Measurements from ENCODE around the gene CBLIF.
A peak's percentile ranks its signal among the peaks of the same experiment; 100 is the strongest.
"Not testable (repeated sequence)": the region's sequence is repeated elsewhere in the genome, so short reads cannot be mapped to it uniquely, and the experiment has no call there.

The CBLIF gene

GRCh38 chr11:59822989-59823566 lies 22.2 kb downstream of the CBLIF start:
- no peaks in the 10 kb centered on the region for H3K4me1 ChIP-seq (ENCODE audit: control insufficient read depth, insufficient read depth, low read length, poor library complexity, severe bottlenecking)
- H3K27ac ChIP-seq (ENCODE audit: insufficient read depth, low read length, poor library complexity, severe bottlenecking): no peak overlapping the region
- H3K27me3 ChIP-seq (replicated peaks; ENCODE audit: control insufficient read depth, insufficient read depth, low read length, poor library complexity, severe bottlenecking): no peaks in the 10 kb centered on the region
- no peaks in the 10 kb centered on the region for H3K9me3 ChIP-seq (ENCODE audit: control insufficient read depth, low read length)
- no peaks in the 10 kb centered on the region for H3K36me3 ChIP-seq (ENCODE audit: control insufficient read depth, insufficient read depth, low read length)
- no peak overlapping the region for H3K4me3 ChIP-seq (ENCODE audit: insufficient read depth, low read depth, low read length, poor library complexity, severe bottlenecking)
- peak in 1 of 3 donors; percentile 6 for DNase-seq

- no peak for DNase-seq
- no peak overlapping the region for H3K4me3 ChIP-seq (ENCODE audit: insufficient read depth, low read depth, low read length, poor library complexity, severe bottlenecking)
- H3K9me3 ChIP-seq (ENCODE audit: control insufficient read depth, low read length): no peaks in the 10 kb centered on the region
- no peaks in the 10 kb centered on the region for H3K36me3 ChIP-seq (ENCODE audit: control insufficient read depth, insufficient read depth, low read length)
- H3K4me1 ChIP-seq (ENCODE audit: control insufficient read depth, insufficient read depth, low read length, poor library complexity, severe bottlenecking): no peaks in the 10 kb centered on the region
- no peaks in the 10 kb centered on the region for H3K27me3 ChIP-seq (replicated peaks; ENCODE audit: control insufficient read depth, insufficient read depth, low read length, poor library complexity, severe bottlenecking)
- no peak overlapping the region for H3K27ac ChIP-seq (ENCODE audit: insufficient read depth, low read length, poor library complexity, severe bottlenecking)
Observed at GRCh38 chr11:59818572-59818971, 26.7 kb downstream of the CBLIF start.

DNA sequence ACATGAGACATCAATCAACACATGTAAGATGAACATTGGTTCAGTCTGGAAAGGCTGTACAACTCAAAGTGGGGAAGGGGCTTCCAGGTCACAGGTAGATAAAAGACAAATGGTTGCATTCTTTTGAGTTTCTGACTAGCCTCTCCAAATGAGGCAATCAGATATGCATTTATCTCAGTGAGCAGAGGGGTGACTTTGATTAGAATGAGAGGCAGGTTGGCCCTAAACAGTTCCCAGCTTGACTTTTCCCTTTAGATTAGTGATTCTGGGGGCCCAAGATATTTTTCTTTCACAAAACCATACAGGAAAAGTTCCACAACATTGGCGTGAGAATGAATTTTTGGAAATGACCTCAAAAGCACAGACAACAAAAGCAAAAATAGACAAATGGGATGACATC lies 28.9 kb downstream of the CBLIF start:
- H3K4me1 ChIP-seq (ENCODE audit: control insufficient read depth, insufficient read depth, low read length, poor library complexity, severe bottlenecking); H3K4me3 ChIP-seq (ENCODE audit: insufficient read depth, low read depth, low read length, poor library complexity, severe bottlenecking); H3K27ac ChIP-seq (ENCODE audit: insufficient read depth, low read length, poor library complexity, severe bottlenecking); H3K27me3 ChIP-seq (replicated peaks; ENCODE audit: control insufficient read depth, insufficient read depth, low read length, poor library complexity, severe bottlenecking); DNase-seq; H3K36me3 ChIP-seq (ENCODE audit: control insufficient read depth, insufficient read depth, low read length); H3K9me3 ChIP-seq (ENCODE audit: control insufficient read depth, low read length): not testable (repeated sequence)

- H3K36me3 ChIP-seq (ENCODE audit: control insufficient read depth, insufficient read depth, low read length): no peaks in the 10 kb centered on the region
Observed at GRCh38 chr11:59815754-59816153, 29.5 kb downstream of the CBLIF start.

DNA sequence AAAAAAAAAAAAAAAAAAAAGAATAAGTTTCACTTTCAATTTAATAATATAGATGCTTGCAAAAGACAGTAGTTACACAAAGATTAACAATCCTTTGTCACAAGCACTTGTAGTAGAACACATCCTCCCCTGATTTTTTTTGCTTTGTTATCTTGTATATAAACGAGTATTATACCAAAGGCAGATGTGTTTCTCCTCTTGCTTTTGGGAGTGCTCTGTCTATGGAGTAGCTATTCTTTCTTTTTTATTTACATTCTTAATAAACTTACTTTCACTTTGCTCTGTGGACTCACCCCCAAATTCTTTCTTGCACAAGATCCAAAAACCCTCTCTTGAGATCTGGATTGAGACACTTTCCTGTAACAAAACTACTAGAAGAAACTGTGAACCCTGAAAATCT lies 31.3 kb downstream of the CBLIF start:
- Histone ChIP-seq H3K36me3 (ENCODE audit: control insufficient read depth, insufficient read depth, low read length) (no peaks in the 10 kb centered on the region), H3K27me3 (replicated peaks; ENCODE audit: control insufficient read depth, insufficient read depth, low read length, poor library complexity, severe bottlenecking) (no peaks in the 10 kb centered on the region), H3K9me3 (ENCODE audit: control insufficient read depth, low read length) (no peaks in the 10 kb centered on the region), H3K4me1 (ENCODE audit: control insufficient read depth, insufficient read depth, low read length, poor library complexity, severe bottlenecking) (peaks cover 3% of the 10 kb centered on the region), H3K4me3 (ENCODE audit: insufficient read depth, low read depth, low read length, poor library complexity, severe bottlenecking) (no peak overlapping the region), H3K27ac (ENCODE audit: insufficient read depth, low read length, poor library complexity, severe bottlenecking) (no peak overlapping the region)
- DNase-seq: no peak

More at GRCh38 chr11:59815754-59816153, 29.5 kb downstream of the CBLIF start:
- Histone ChIP-seq H3K4me1 (ENCODE audit: control insufficient read depth, insufficient read depth, low read length, poor library complexity, severe bottlenecking) (no peaks in the 10 kb centered on the region), H3K4me3 (ENCODE audit: insufficient read depth, low read depth, low read length, poor library complexity, severe bottlenecking) (no peak overlapping the region), H3K9me3 (ENCODE audit: control insufficient read depth, low read length) (no peaks in the 10 kb centered on the region), H3K27ac (ENCODE audit: insufficient read depth, low read length, poor library complexity, severe bottlenecking) (no peak overlapping the region), H3K27me3 (replicated peaks; ENCODE audit: control insufficient read depth, insufficient read depth, low read length, poor library complexity, severe bottlenecking) (no peaks in the 10 kb centered on the region)
- DNase-seq: no peak

- no peak for DNase-seq
- no peaks in the 10 kb centered on the region for H3K9me3 ChIP-seq (ENCODE audit: control insufficient read depth, low read length)
- no peak overlapping the region for H3K27ac ChIP-seq (ENCODE audit: insufficient read depth, low read length, poor library complexity, severe bottlenecking)
- H3K27me3 ChIP-seq (replicated peaks; ENCODE audit: control insufficient read depth, insufficient read depth, low read length, poor library complexity, severe bottlenecking): no peaks in the 10 kb centered on the region
- H3K36me3 ChIP-seq (ENCODE audit: control insufficient read depth, insufficient read depth, low read length): no peaks in the 10 kb centered on the region
- H3K4me1 ChIP-seq (ENCODE audit: control insufficient read depth, insufficient read depth, low read length, poor library complexity, severe bottlenecking): peaks cover 3% of the 10 kb centered on the region
- no peak overlapping the region for H3K4me3 ChIP-seq (ENCODE audit: insufficient read depth, low read depth, low read length, poor library complexity, severe bottlenecking)
Observed at GRCh38 chr11:59813364-59813763, 31.9 kb downstream of the CBLIF start.

DNA sequence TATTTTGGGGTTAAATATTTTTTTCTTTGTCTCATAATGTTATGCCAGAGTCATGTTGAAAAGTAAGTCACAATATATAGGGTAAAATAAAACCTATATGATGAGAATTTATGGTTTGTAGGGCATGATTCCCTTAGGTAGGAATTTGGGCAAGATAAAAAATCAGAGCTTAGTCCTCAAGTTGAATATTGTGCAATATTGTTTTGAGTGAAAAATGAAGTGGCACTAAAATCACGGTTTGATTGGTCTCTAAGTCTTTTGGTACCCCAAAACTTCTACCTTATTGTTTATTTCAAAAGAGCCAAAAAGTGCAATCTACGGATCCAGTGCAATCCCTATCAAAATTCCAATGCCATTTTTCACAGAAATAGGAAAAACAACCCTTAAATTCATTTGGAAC lies 33.1 kb downstream of the CBLIF start:
- no peaks in the 10 kb centered on the region for H3K9me3 ChIP-seq (ENCODE audit: control insufficient read depth, low read length)
- H3K27ac ChIP-seq (ENCODE audit: insufficient read depth, low read length, poor library complexity, severe bottlenecking): no peak overlapping the region

DNA sequence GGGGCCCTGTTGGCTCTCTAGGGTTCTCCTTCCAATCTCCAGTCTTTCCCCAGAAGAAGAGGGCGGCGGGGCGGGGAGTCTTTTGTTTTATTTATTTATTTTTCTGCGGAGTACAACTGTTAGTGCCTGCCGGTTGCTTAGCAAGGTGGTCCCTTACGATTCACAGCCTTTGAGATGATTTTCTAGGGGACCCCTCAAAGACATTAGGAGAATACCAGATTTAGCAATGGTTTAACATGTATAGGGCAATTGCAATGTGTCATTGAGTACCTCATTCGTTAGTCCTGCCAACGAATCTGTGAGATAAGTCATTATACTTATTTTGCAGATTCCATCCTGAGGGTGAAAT lies 34.4 kb downstream of the CBLIF start:
- no peak for DNase-seq
- peaks cover 3% of the 10 kb centered on the region for H3K4me1 ChIP-seq (ENCODE audit: control insufficient read depth, insufficient read depth, low read length, poor library complexity, severe bottlenecking)
- peaks cover 20% of the 10 kb centered on the region for H3K36me3 ChIP-seq (ENCODE audit: control insufficient read depth, insufficient read depth, low read length)
- H3K9me3 ChIP-seq (ENCODE audit: control insufficient read depth, low read length): no peaks in the 10 kb centered on the region
- H3K4me3 ChIP-seq (ENCODE audit: insufficient read depth, low read depth, low read length, poor library complexity, severe bottlenecking): peak overlapping the region; percentile 93
- H3K27me3 ChIP-seq (replicated peaks; ENCODE audit: control insufficient read depth, insufficient read depth, low read length, poor library complexity, severe bottlenecking): no peaks in the 10 kb centered on the region
- peak overlapping the region; percentile 74 for H3K27ac ChIP-seq (ENCODE audit: insufficient read depth, low read length, poor library complexity, severe bottlenecking)

More for the DNA sequence above, 33.1 kb downstream of the CBLIF start:
- no peak for DNase-seq
- Histone ChIP-seq H3K4me1 (ENCODE audit: control insufficient read depth, insufficient read depth, low read length, poor library complexity, severe bottlenecking) (peaks cover 3% of the 10 kb centered on the region), H3K36me3 (ENCODE audit: control insufficient read depth, insufficient read depth, low read length) (peaks cover 7% of the 10 kb centered on the region), H3K27me3 (replicated peaks; ENCODE audit: control insufficient read depth, insufficient read depth, low read length, poor library complexity, severe bottlenecking) (no peaks in the 10 kb centered on the region), H3K4me3 (ENCODE audit: insufficient read depth, low read depth, low read length, poor library complexity, severe bottlenecking) (no peak overlapping the region)

- Histone ChIP-seq H3K9me3 (ENCODE audit: control insufficient read depth, low read length) (no peaks in the 10 kb centered on the region), H3K27me3 (replicated peaks; ENCODE audit: control insufficient read depth, insufficient read depth, low read length, poor library complexity, severe bottlenecking) (no peaks in the 10 kb centered on the region), H3K4me1 (ENCODE audit: control insufficient read depth, insufficient read depth, low read length, poor library complexity, severe bottlenecking) (peaks cover 3% of the 10 kb centered on the region), H3K27ac (ENCODE audit: insufficient read depth, low read length, poor library complexity, severe bottlenecking) (peak within 1 kb of the TSS; percentile 74), H3K4me3 (ENCODE audit: insufficient read depth, low read depth, low read length, poor library complexity, severe bottlenecking) (peak within 1 kb of the TSS; percentile 93), H3K36me3 (ENCODE audit: control insufficient read depth, insufficient read depth, low read length) (peaks cover 22% of the 10 kb centered on the region)
- peak; percentile 80 to 84 (median 83) for DNase-seq
Observed at GRCh38 chr11:59810189-59810910, 34.9 kb downstream of the CBLIF start, which contains the start of gene MRPL16. Gene MRPL16, minus strand, starts transcription at chr11:59810778. Its CDS starts 120 bp downstream, at chr11:59810658.

- H3K27ac ChIP-seq (ENCODE audit: insufficient read depth, low read length, poor library complexity, severe bottlenecking): no peak overlapping the region
- H3K4me3 ChIP-seq (ENCODE audit: insufficient read depth, low read depth, low read length, poor library complexity, severe bottlenecking): no peak overlapping the region
- H3K4me1 ChIP-seq (ENCODE audit: control insufficient read depth, insufficient read depth, low read length, poor library complexity, severe bottlenecking): peaks cover 3% of the 10 kb centered on the region
- H3K27me3 ChIP-seq (replicated peaks; ENCODE audit: control insufficient read depth, insufficient read depth, low read length, poor library complexity, severe bottlenecking): no peaks in the 10 kb centered on the region
- H3K9me3 ChIP-seq (ENCODE audit: control insufficient read depth, low read length): no peaks in the 10 kb centered on the region
- DNase-seq: no peak
- peaks cover 26% of the 10 kb centered on the region for H3K36me3 ChIP-seq (ENCODE audit: control insufficient read depth, insufficient read depth, low read length)
Observed at GRCh38 chr11:59807047-59807610, 38.2 kb downstream of the CBLIF start.

Measured in effector memory CD4-positive, alpha-beta T cell (primary cell).